Mesenchymal stem cell (in vitro differentiated cells and primary cell): Measurements from ENCODE around the gene ATG2B.
A peak's percentile ranks its signal among the peaks of the same experiment; 100 is the strongest.

Experiments
- DNase-seq: peaks from one replicate; pipeline ENCODE4 v3.0.0-alpha.2; 2013
- H2AFZ ChIP-seq: one replicate; pipeline ENCODE4 v1.6.1; 2013; ENCODE audit warnings: low read depth, mild to moderate bottlenecking, control low read depth, inconsistent platforms, low read length, moderate library complexity
- H2AK5ac ChIP-seq: 2 replicates; pipeline ENCODE4 v1.6.1; 2013; ENCODE audit warnings: low read length, moderate library complexity, mild to moderate bottlenecking, inconsistent platforms; ENCODE audit not compliant: severe bottlenecking
- H2BK120ac ChIP-seq: one replicate; pipeline ENCODE4 v1.6.1; 2013; ENCODE audit warnings: low read depth, mild to moderate bottlenecking, inconsistent platforms, low read length, moderate library complexity
- H2BK12ac ChIP-seq, 2 experiments: one replicate each; pipeline ENCODE4 v1.6.1; 2013; ENCODE audit warnings: inconsistent platforms in 2 of 2, low read length in 2 of 2, mild to moderate bottlenecking in 2 of 2, moderate library complexity in 2 of 2, control low read depth in 1 of 2
- H2BK15ac ChIP-seq: one replicate; pipeline ENCODE4 v1.6.1; 2013; ENCODE audit warnings: mild to moderate bottlenecking, low read depth, inconsistent platforms; ENCODE audit not compliant: poor library complexity, severe bottlenecking
- H2BK5ac ChIP-seq: 2 replicates; pipeline ENCODE4 v1.6.1; 2013; ENCODE audit warnings: low read depth, mild to moderate bottlenecking, low read length, control low read depth, inconsistent platforms; ENCODE audit not compliant: poor library complexity, severe bottlenecking
- H3K14ac ChIP-seq, 2 experiments: one replicate each; pipeline ENCODE4 v1.6.1; 2013; ENCODE audit warnings: inconsistent platforms in 2 of 2, low read length in 2 of 2, control low read depth in 1 of 2, mild to moderate bottlenecking in 1 of 2, moderate library complexity in 1 of 2
- H3K18ac ChIP-seq, 2 experiments: one replicate each; pipeline ENCODE4 v1.6.1; 2013; ENCODE audit warnings: inconsistent platforms in 2 of 2, low read length in 2 of 2, control low read depth in 1 of 2, low read depth in 1 of 2, mild to moderate bottlenecking in 1 of 2
- H3K23ac ChIP-seq, 2 experiments: one replicate each; pipeline ENCODE4 v1.6.1; 2013; ENCODE audit warnings: inconsistent platforms in 2 of 2, low read length in 2 of 2, mild to moderate bottlenecking in 2 of 2, moderate library complexity in 2 of 2, control low read depth in 1 of 2
- H3K27ac ChIP-seq: 2 replicates; pipeline ENCODE4 v1.5.1; 2013; ENCODE audit warnings: mild to moderate bottlenecking, moderate library complexity, low read length, control low read depth, inconsistent platforms; ENCODE audit not compliant: poor library complexity, severe bottlenecking
- H3K27me3 ChIP-seq, 2 experiments: 2 replicates each; pipeline versions ENCODE4 v1.6.1 to v1.7.0; 2013; ENCODE audit warnings: low read length in 2 of 2, mild to moderate bottlenecking in 2 of 2, moderate library complexity in 2 of 2, control low read depth in 1 of 2, inconsistent platforms in 1 of 2; ENCODE audit not compliant: control insufficient read depth in 1 of 2, insufficient read depth in 1 of 2
- H3K36me3 ChIP-seq, 2 experiments: 2 replicates each; pipeline versions ENCODE4 v1.6.1 to v1.7.0; 2013; ENCODE audit warnings: low read length in 2 of 2, control low read depth in 1 of 2, inconsistent platforms in 1 of 2, low read depth in 1 of 2, mild to moderate bottlenecking in 1 of 2; ENCODE audit not compliant: insufficient read depth in 2 of 2, control insufficient read depth in 1 of 2
- H3K4ac ChIP-seq, 2 experiments: one replicate each; pipeline ENCODE4 v1.6.1; 2013; ENCODE audit warnings: inconsistent platforms in 2 of 2, low read length in 2 of 2, mild to moderate bottlenecking in 2 of 2, moderate library complexity in 2 of 2, control low read depth in 1 of 2, low read depth in 1 of 2
- H3K4me1 ChIP-seq: 2 replicates; pipeline ENCODE4 v1.6.1; 2013; ENCODE audit warnings: low read depth, low read length, control low read depth; ENCODE audit not compliant: control insufficient read depth, insufficient read depth
- H3K4me2 ChIP-seq: 2 replicates; pipeline ENCODE4 v1.6.1; 2013; ENCODE audit warnings: low read length, mild to moderate bottlenecking, inconsistent platforms; ENCODE audit not compliant: poor library complexity, severe bottlenecking
- H3K4me3 ChIP-seq, 2 experiments: 2 replicates each; pipeline versions ENCODE4 v1.5.1 to v1.7.0; 2013; ENCODE audit warnings: low read length in 2 of 2, mild to moderate bottlenecking in 2 of 2, control low read depth in 1 of 2, low read depth in 1 of 2; ENCODE audit not compliant: insufficient read depth in 1 of 2
- H3K79me1 ChIP-seq: replicated peaks from 2 replicates; pipeline ENCODE4 v1.6.1; 2013; ENCODE audit warnings: mild to moderate bottlenecking, control low read depth, low read length, inconsistent platforms; ENCODE audit not compliant: poor library complexity, severe bottlenecking
- H3K9ac ChIP-seq: 2 replicates; pipeline ENCODE4 v1.7.0; 2013; ENCODE audit warnings: mild to moderate bottlenecking, low read length, moderate library complexity
- H3K9me3 ChIP-seq: 2 replicates; pipeline ENCODE4 v1.7.0; 2013; ENCODE audit warnings: mild to moderate bottlenecking, low read length; ENCODE audit not compliant: control insufficient read depth
- H4K8ac ChIP-seq: one replicate; pipeline ENCODE4 v1.6.1; 2013; ENCODE audit warnings: inconsistent platforms, mild to moderate bottlenecking, low read length, moderate library complexity
- H4K91ac ChIP-seq: one replicate; pipeline ENCODE4 v1.6.1; 2013; ENCODE audit warnings: mild to moderate bottlenecking, low read length, inconsistent platforms
- WGBS: methylation state at CpG from one replicate; pipeline ENCODE4 v1.1.7; 2013; ENCODE audit warnings: mixed read lengths; 5-methylcytosine and 5-hydroxymethylcytosine counted together

Gene ATG2B

GRCh38 chr14:96273629-96274028 lies 89.5 kb downstream of the ATG2B start:
- no peak overlapping the region for H3K4me2 ChIP-seq
- no peak overlapping the region for H2BK5ac ChIP-seq
- peaks cover 3% of the 10 kb centered on the region in 2 experiments for H3K36me3 ChIP-seq
- H3K9ac ChIP-seq: no peak overlapping the region
- no peaks in the 10 kb centered on the region for H3K79me1 ChIP-seq
- H2BK15ac ChIP-seq: peak overlapping the region; percentile 15
- H3K18ac ChIP-seq: peak overlapping the region; percentile 3 to 29
- H3K4me1 ChIP-seq: peaks cover 22% of the 10 kb centered on the region
- DNase-seq: no peak
- 94% methylated on average over 4 of the region's 5 CpGs for WGBS
- H4K91ac ChIP-seq: no peak overlapping the region
- H3K9me3 ChIP-seq: peaks cover 22% of the 10 kb centered on the region
- no peak overlapping the region for H3K23ac ChIP-seq
- peak overlapping the region; percentile 39 for H2BK120ac ChIP-seq
- H4K8ac ChIP-seq: peak overlapping the region; percentile 52
- H2AK5ac ChIP-seq: peak overlapping the region; percentile 66
- no peak overlapping the region for H3K27ac ChIP-seq
- peak overlapping the region; percentile 9 to 29 for H3K4ac ChIP-seq
- H2BK12ac ChIP-seq: peak overlapping the region; percentile 75 to 93
- no peak overlapping the region for H2AFZ ChIP-seq
- no peak overlapping the region for H3K4me3 ChIP-seq
- H3K27me3 ChIP-seq: no peaks in the 10 kb centered on the region
- H3K14ac ChIP-seq: no peak overlapping the region

- H3K4me3 ChIP-seq: peak overlapping the region in 1 of 2 experiments; percentile 25
- H2BK15ac ChIP-seq: no peak overlapping the region
- no peak overlapping the region for H4K8ac ChIP-seq
- no peaks in the 10 kb centered on the region for H3K79me1 ChIP-seq
- H3K23ac ChIP-seq: no peak overlapping the region
- no peaks in the 10 kb centered on the region for H3K27me3 ChIP-seq
- H2BK120ac ChIP-seq: no peak overlapping the region
- no peak overlapping the region for H4K91ac ChIP-seq
- H2AFZ ChIP-seq: no peak overlapping the region
- no peak overlapping the region for H3K18ac ChIP-seq
- peak overlapping the region in 1 of 2 experiments; percentile 53 for H3K4ac ChIP-seq
- peak overlapping the region in 1 of 2 experiments; percentile 25 for H2BK12ac ChIP-seq
- WGBS: 28% methylated on average over 2 of the region's 3 CpGs
- H3K14ac ChIP-seq: no peak overlapping the region
- peaks cover 26% of the 10 kb centered on the region for H3K4me1 ChIP-seq
- H3K4me2 ChIP-seq: no peak overlapping the region
- no peak overlapping the region for H3K9ac ChIP-seq
- no peaks in the 10 kb centered on the region for H3K36me3 ChIP-seq
- peaks cover 16% of the 10 kb centered on the region for H3K9me3 ChIP-seq
- no peak overlapping the region for H3K27ac ChIP-seq
- peak overlapping the region; percentile 15 for H2AK5ac ChIP-seq
- no peak for DNase-seq
- H2BK5ac ChIP-seq: no peak overlapping the region
Measured at GRCh38 chr14:96272777-96273473, 90.2 kb downstream of the ATG2B start.

DNA sequence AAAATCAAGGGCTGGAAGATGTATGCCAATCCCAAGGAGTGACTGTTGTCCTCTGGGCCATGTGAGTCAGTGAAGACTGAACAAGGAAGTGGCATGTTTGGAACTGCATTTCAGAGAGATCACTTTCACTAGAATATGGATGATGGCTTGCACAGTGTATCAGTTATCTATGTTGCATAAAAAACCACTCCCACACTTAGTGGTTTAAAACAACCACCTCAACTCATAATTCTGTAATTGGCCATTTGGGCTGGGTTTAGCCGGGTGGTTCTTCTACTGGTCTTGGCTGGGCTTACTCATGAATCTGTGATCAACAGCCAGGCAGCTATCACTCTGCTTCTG lies 91.7 kb downstream of the ATG2B start:
- Histone ChIP-seq H2BK5ac (no peak overlapping the region), H3K4me2 (no peak overlapping the region), H3K27ac (no peak overlapping the region), H3K4me1 (peaks cover 38% of the 10 kb centered on the region), H3K79me1 (no peaks in the 10 kb centered on the region), H3K23ac (no peak overlapping the region), H2AK5ac (no peak overlapping the region), H3K14ac (no peak overlapping the region), H3K4ac (no peak overlapping the region), H4K91ac (peak overlapping the region; percentile 52), H2BK15ac (no peak overlapping the region), H3K9me3 (peaks cover 11% of the 10 kb centered on the region), H2BK12ac (peak overlapping the region; percentile 31 to 91), H4K8ac (no peak overlapping the region), H3K4me3 (no peak overlapping the region), H2AFZ (no peak overlapping the region), H3K36me3 (no peaks in the 10 kb centered on the region), H3K18ac (peak overlapping the region in 1 of 2 experiments; percentile 67), H3K27me3 (no peaks in the 10 kb centered on the region), H3K9ac (peak overlapping the region; percentile 61), H2BK120ac (no peak overlapping the region)
- 100% methylated on average over 1 of the region's 1 CpG for WGBS
- no peak for DNase-seq

- DNase-seq: no peak
- Histone ChIP-seq H3K79me1 (peaks cover 6% of the 10 kb centered on the region), H3K9me3 (peaks cover 11% of the 10 kb centered on the region), H2BK12ac (peak overlapping the region; percentile 81 to 91), H2BK15ac (no peak overlapping the region), H3K36me3 (peaks cover 0 to 1% of the 10 kb centered on the region in 2 experiments), H2BK5ac (no peak overlapping the region), H3K23ac (no peak overlapping the region), H2BK120ac (peak overlapping the region; percentile 2), H4K91ac (peak overlapping the region; percentile 74), H3K9ac (peak overlapping the region; percentile 61), H3K27ac (no peak overlapping the region), H3K4me2 (no peak overlapping the region), H2AFZ (no peak overlapping the region), H3K18ac (peak overlapping the region; percentile 1 to 67), H3K14ac (no peak overlapping the region), H3K27me3 (no peaks in the 10 kb centered on the region), H3K4me1 (peaks cover 43% of the 10 kb centered on the region), H2AK5ac (peak overlapping the region; percentile 90), H4K8ac (no peak overlapping the region), H3K4me3 (no peak overlapping the region), H3K4ac (peak overlapping the region; percentile 16 to 90)
- WGBS: 97% methylated on average over 8 of the region's 8 CpGs
Measured at GRCh38 chr14:96270565-96271420, 92.3 kb downstream of the ATG2B start.
